Measurements from ENCODE around the gene GPC3. TPM values are rescaled to one million over a fixed set of nuclear protein-coding genes. Genes with fewer than 3 reads are reported as not detected.

The GPC3 gene
- total and polyA plus RNA-seq, 8 donors = 0.46 to 137 (median 4.4) TPM

DNA sequence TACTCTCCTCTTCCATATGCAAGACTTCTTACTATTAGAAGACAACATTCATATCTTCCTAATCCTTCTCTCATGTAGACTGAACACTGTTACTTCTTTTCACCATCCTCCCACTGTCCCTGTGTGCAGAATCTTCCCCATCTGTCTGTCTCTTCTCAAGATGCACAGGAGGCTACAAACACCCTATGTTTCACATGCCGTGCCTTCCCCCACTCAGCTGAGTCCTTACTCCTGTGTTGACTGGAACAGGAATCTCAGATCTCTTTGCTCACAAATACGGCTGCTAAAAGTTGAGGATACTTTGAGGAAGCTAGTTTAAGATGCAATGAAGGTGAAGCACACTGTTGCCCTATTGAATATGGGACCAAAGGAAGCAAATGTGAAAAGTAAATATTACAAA is 401.6 kb downstream of the GPC3 start:
- Histone ChIP-seq H3K4me3 (no peak overlapping the region), H3K9me3 (no peaks in the 10 kb centered on the region), H3K27ac (no peak overlapping the region), H3K27me3 (peaks cover 0 to 3% (median 0%) of the 10 kb centered on the region in 3 donors), H3K36me3 (no peaks in the 10 kb centered on the region), H3K4me1 (no peaks in the 10 kb centered on the region)
- TF ChIP-seq, protein P1, sequence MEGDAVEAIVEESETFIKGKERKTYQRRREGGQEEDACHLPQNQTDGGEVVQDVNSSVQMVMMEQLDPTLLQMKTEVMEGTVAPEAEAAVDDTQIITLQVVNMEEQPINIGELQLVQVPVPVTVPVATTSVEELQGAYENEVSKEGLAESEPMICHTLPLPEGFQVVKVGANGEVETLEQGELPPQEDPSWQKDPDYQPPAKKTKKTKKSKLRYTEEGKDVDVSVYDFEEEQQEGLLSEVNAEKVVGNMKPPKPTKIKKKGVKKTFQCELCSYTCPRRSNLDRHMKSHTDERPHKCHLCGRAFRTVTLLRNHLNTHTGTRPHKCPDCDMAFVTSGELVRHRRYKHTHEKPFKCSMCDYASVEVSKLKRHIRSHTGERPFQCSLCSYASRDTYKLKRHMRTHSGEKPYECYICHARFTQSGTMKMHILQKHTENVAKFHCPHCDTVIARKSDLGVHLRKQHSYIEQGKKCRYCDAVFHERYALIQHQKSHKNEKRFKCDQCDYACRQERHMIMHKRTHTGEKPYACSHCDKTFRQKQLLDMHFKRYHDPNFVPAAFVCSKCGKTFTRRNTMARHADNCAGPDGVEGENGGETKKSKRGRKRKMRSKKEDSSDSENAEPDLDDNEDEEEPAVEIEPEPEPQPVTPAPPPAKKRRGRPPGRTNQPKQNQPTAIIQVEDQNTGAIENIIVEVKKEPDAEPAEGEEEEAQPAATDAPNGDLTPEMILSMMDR (IDR thresholded peaks at IDR 0.05) = no peak
- TF ChIP-seq POLR2A (IDR thresholded peaks at IDR 0.05) (no peak), POLR2AphosphoS5 (IDR thresholded peaks at IDR 0.05) (no peak), EP300 (IDR thresholded peaks at IDR 0.05) (no peak)
- WGBS, 5 donors = 74 to 96% (median 88%) methylated on average over 2 of the region's 2 CpGs
- intact Hi-C loops (cut with DNase I; ENCODE audit: low total_unique reads) = no loop called here
- DNase-seq = no peak

DNA sequence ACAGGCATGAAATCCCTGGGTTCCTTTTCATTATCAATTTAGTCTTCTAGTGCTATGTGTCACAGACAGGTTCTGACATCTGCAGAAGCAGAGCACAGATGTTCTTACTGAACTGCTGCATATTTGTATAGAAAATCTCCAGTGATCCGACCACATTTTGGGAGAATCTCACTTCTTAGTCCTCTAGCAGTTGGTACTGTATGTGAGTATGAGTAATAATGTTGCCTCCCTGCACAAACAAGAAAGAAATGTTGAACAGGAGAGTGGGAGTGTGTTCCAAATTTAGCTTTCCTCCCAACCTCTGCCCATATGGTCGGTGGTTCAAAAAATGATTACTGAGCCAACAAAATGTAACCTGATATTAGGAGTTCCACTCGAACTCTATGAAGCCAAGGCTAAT is 404.8 kb downstream of the GPC3 start:
- Histone ChIP-seq H3K27ac (no peak overlapping the region), H3K27me3 (peaks cover 0 to 3% (median 0%) of the 10 kb centered on the region in 3 donors), H3K36me3 (no peaks in the 10 kb centered on the region), H3K4me3 (no peak overlapping the region), H3K4me1 (no peaks in the 10 kb centered on the region), H3K9me3 (no peaks in the 10 kb centered on the region)
- intact Hi-C loops (cut with DNase I; ENCODE audit: low total_unique reads) = no loop called here
- no peak for DNase-seq
- TF ChIP-seq POLR2AphosphoS5 (IDR thresholded peaks at IDR 0.05) (no peak), POLR2A (IDR thresholded peaks at IDR 0.05) (no peak), EP300 (IDR thresholded peaks at IDR 0.05) (no peak)
- TF ChIP-seq, protein P1 (IDR thresholded peaks at IDR 0.05) = no peak
- WGBS, 5 donors = 26 to 43% (median 38%) methylated on average over 3 of the region's 3 CpGs

DNA sequence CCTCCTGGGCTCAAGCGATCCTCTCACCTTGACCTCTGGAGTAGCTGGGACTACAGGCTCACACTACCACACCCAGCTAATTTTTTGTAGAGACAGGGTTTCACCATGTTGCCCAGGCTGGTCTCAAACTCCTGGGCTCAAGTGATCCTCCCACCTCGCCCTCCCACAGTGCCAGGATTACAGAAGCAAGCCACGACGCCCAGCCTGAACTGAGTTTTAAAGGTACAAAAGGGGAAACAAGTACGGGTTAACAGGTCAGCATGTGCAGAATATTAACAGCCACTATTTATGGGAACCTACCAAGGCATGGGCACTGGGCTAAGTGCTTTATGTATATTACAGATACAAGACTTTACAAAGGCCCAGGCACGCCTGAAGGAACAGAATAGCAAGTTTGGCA is 405.8 kb downstream of the GPC3 start:
- intact Hi-C loops (cut with DNase I; ENCODE audit: low total_unique reads) = no loop called here
- DNase-seq = no peak
- TF ChIP-seq POLR2AphosphoS5 (IDR thresholded peaks at IDR 0.05) = no peak
- TF ChIP-seq, protein P1 (IDR thresholded peaks at IDR 0.05) = no peak
- no peak for TF ChIP-seq POLR2A (IDR thresholded peaks at IDR 0.05)
- TF ChIP-seq EP300 (IDR thresholded peaks at IDR 0.05) = no peak
- Histone ChIP-seq H3K27me3 (peaks cover 0 to 3% (median 0%) of the 10 kb centered on the region in 3 donors), H3K4me3 (no peak overlapping the region), H3K9me3 (no peaks in the 10 kb centered on the region), H3K36me3 (no peaks in the 10 kb centered on the region), H3K27ac (no peak overlapping the region), H3K4me1 (no peaks in the 10 kb centered on the region)
- 77 to 95% (median 90%) methylated on average over 5 to 6 of the region's 6 CpGs for WGBS, 5 donors

DNA sequence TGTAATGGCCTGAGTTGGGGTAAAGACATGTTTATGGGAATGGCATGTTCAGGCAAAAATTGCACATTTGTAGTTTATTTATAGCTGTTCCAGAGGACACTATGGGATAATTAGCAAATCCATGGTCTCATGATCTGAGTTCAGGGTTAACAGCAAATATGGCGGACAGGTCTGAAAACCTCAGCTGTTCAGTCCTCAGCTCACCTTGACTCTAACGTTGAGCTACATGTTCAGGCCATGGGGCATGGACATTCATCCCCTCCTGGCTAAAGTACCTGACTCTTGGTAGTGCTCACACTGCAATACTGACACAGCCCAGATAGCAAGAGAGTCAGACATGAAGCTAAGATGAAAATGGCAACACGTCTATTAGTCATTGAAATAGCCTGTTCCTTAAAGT is 408.5 kb downstream of the GPC3 start:
- 82 to 95% (median 93%) methylated on average over 2 to 3 of the region's 3 CpGs for WGBS, 5 donors
- no peaks in the 10 kb centered on the region for H3K36me3 ChIP-seq
- peaks cover 0 to 11% (median 3%) of the 10 kb centered on the region in 4 donors for H3K9me3 ChIP-seq
- peaks cover 0 to 3% (median 0%) of the 10 kb centered on the region in 3 donors for H3K27me3 ChIP-seq
- no peak for DNase-seq
- no peak overlapping the region for H3K4me3 ChIP-seq
- intact Hi-C loops (cut with DNase I; ENCODE audit: low total_unique reads) = no loop called here
- no peak for TF ChIP-seq POLR2AphosphoS5 (IDR thresholded peaks at IDR 0.05)
- TF ChIP-seq POLR2A (IDR thresholded peaks at IDR 0.05) = no peak
- TF ChIP-seq, protein P1 (IDR thresholded peaks at IDR 0.05) = no peak
- TF ChIP-seq EP300 (IDR thresholded peaks at IDR 0.05) = no peak
- no peaks in the 10 kb centered on the region for H3K4me1 ChIP-seq
- no peak overlapping the region for H3K27ac ChIP-seq

All from stomach (tissue), 9 donors.